HG02588 (cell line): ENCODE data around the gene NEMF.
"Not testable (repeated sequence)": the region's sequence is repeated elsewhere in the genome, so short reads cannot be mapped to it uniquely, and the experiment has no call there.

Experiments
- ATAC-seq: cut with Tn5 transposase; IDR thresholded peaks from one replicate; pipeline ENCODE4 v1.9.1; 2021; ENCODE audit warnings: mild to moderate bottlenecking, moderate library complexity; ENCODE audit not compliant: unreplicated experiment

NEMF gene

GRCh38 chr14:49820176-49820575 is 32.4 kb downstream of the NEMF start:
- no peak for ATAC-seq

- no peak for ATAC-seq
Observed at GRCh38 chr14:49816844-49817243, 35.7 kb downstream of the NEMF start.

DNA sequence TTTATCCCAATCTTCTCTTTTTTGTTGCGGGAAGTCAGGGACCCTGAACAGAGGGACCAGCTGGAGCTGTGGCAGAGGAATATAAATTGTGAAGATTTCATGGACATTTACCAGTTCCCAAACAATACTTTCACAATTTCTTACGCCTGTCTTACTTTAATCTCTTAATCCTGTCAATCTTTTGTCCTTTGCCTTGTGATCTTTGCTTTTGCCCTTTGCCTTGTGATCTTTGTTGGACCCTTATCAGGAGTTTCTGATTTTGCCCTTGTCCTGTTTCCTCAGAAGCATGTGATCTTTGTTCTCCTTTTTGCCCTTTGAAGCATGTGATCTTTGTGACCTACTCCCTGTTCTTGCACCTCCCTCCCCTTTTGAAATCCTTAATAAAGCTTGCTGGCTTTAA is 36.5 kb downstream of the NEMF start:
- ATAC-seq, result not testable (repeated sequence)

DNA sequence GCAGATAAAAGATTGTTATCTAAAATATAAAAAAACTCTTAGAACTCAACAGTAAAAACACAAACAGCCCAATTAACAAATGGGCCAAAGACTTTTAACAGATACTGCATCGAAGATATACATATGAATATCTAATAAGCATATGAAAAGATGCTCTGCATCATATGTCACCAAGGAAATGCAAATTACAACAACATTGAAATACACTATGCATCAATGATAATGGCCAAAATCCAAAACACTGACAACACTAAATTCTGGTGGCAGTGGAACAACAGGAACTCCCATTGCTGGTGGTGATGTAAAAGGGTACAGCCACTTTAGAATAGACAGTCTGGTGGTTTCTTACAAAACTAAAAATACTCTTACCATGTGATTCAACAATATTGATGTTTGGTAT is 43.8 kb downstream of the NEMF start:
- ATAC-seq, result no peak

GRCh38 chr14:49796025-49796424 is 56.6 kb downstream of the NEMF start:
- ATAC-seq, result no peak

GRCh38 chr14:49792618-49793017 is 60.0 kb downstream of the NEMF start:
- ATAC-seq, result no peak

GRCh38 chr14:49786315-49786714 is 66.3 kb downstream of the NEMF start:
- ATAC-seq, result no peak

- ATAC-seq, result no peak
Observed at GRCh38 chr14:49783394-49784014, 69.1 kb downstream of the NEMF start.

DNA sequence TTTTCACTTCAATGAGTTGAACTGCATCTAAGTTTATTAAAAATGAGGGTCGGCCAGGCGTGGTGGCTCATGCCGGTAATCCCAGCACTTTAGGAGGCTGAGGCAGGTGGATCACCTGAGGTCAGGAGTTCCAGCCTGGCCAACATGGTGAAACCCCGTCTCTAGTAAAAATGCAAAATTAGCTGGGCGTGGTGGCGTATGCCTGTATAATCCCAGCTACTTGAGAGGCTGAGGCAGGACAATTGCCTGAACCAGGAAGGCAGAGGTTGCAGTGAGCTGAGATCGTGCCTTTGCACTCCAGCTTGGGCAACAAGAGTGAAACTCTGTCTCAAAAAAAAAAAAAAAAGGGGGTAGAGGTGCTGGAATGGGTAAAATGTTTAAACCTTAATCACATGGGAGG is 71.5 kb downstream of the NEMF start:
- not testable (repeated sequence) for ATAC-seq

GRCh38 chr14:49778421-49778820 is 74.2 kb downstream of the NEMF start:
- no peak for ATAC-seq

- ATAC-seq, result no peak
Observed at GRCh38 chr14:49774106-49774505, 78.5 kb downstream of the NEMF start.

GRCh38 chr14:49771691-49772090 is 80.9 kb downstream of the NEMF start:
- not testable (repeated sequence) for ATAC-seq

DNA sequence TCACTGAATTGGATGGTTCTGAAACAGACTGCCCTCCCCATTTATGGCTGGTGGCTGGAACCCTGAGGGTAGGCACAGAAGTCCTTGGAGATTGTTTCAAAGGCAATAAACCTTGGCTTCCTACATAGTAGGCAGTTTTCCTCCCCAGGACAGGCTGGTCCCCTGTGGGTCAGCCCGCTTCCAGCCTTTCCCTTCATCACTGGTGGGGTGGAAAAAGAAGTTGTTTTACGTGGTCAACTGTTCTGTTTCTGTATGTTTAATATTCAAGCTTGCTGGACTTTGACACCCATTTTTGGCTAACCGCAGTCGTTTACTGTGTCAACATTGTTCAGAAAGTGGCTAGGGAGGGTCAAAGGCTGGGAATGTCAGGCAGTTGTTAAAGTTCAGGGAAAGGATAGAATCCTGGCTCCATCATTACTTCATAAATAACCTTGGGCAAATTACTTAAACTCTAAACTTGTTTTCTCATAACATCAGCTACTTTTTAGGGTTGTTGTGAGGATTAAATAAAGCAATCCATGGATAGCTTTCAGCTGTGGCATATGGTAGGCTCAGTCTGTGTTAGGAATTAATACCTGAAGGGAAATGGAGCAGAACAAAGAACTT is 82.3 kb downstream of the NEMF start:
- ATAC-seq, result no peak

GRCh38 chr14:49769581-49770211 is 82.9 kb downstream of the NEMF start:
- ATAC-seq, result no peak

- no peak for ATAC-seq
Observed at GRCh38 chr14:49769171-49769570, 83.4 kb downstream of the NEMF start.

DNA sequence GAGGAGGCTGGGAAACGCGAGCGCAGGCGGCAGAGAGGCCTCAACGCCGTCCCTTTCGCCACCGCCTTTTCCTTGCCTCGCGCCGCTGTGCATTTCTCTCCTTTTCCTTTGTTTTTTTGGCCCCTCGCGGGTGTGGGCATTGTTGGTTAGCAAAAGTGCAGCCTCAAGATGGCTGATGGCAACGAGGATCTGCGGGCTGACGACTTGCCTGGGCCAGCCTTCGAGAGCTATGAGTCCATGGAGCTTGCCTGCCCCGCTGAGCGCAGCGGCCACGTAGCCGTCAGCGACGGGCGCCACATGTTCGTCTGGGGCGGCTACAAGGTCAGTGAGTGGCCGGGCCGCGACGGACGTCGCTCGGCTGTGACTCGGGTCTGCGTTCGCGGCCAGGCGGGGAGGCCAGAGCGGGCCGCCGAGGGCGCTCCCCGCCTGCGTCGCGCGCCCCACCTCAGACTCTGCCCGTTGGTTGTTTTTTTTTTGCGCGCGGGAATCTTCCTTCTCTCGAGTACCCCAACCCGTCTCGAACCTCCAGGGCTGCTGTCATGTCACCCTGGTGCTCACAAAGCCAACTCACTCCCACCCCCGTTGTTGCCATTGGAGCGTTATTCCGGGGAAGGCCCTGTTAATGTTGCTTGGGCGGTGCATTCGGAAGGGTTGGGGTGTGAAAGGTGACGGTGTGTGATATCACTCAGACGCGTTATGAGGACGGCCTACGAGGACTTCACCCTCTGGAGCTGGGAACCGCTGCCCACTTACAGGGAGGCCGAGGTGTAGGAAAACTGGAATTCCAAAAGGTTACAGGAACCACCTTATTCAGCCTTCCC is 84.1 kb downstream of the NEMF start:
- peak; percentile 26 for ATAC-seq

DNA sequence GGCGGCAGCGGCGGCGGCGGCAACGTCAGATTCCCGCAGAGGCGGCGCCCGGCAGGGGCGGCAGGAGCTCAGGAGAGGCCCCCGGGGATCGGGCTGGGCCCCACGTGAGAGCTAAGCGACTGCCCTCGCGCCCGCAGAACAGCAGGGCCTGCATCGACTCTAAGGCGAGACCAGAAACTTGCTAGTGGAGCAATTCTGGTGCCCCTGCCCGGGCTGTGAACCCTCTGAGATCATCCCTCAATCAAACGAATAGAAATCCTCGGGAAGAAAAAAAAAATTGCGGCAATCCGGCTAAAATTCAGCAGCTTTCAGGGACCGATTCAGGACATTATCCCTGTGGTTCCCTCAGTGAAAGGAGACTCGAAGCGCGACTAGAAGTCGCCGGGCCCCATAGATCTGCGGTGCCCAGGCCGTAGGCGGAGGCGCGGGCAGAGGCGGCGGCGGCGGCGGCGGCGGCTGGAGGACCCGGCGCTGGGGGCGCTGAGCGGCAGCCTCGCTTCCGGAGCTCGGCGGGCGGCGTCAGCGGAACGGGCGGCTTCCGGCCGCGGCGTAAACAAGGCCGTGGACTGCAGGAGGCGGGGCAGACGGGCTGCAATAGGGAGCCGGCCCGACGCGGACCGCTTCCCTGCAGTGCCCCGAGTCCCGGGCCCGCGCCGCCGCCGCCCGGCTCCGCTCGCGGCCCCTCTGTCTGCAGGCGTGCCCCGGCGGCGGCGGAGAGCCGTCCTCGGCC is 84.9 kb downstream of the NEMF start, which contains the start of gene KLHDC2:
Gene KLHDC2, plus strand, starts transcription at position 583 of the 730 bp plus-strand sequence. CDS start 316 bp downstream, outside the sequence.
- ATAC-seq, result peak; percentile 94

DNA sequence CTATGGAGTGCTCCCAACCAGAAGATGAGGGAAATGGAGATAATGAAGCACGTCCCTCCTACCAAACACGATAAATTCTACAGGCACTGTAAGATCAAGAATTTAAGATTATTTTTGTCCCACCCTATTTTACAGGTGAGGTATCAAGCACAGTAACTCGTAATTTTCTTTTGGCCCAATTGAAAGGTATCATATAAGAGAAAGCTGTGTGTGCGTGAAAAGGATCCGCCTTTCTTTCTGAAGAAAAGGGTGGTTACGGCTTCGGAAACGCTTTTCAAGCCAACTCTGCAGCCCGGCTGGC is 85.4 kb downstream of the NEMF start:
- ATAC-seq, result no peak

- no peak for ATAC-seq
Observed at GRCh38 chr14:49766839-49767238, 85.7 kb downstream of the NEMF start.

DNA sequence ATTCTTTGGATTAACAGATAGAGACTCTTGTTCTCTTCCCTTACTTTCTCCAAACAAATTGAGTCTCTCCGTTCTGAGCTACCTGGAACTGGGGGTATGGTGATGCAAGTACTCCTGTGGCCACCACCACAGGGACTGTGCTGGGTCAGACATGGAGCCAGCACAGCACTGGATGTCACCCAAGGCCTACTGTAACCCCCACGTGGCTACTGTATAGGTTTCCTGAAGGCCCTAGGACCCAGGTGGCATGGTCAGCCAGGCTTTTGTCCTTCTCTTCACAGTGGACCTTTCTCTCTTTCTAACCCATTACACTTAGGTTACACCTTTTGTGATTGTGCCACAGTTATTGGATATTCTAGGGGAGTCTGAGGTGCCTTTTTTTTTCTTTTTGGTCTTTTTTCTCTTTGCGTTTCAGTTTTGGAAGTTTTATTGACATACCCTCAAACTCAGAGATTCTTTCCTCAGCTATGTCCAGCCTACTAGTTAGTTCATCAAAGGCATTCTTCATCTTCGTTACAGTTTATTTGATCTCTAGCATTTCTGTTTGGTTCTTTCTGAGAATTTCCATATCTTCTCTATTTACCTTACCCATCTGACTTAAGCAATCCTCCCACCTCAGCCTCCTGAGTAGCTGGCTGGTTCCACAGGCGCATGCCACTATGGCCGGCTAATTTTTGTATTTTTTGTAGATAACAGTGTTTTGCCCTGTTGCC is 90.6 kb downstream of the NEMF start:
- no peak for ATAC-seq
